DMS153 treated with DMSO at 0.1 percent for 48 hours (cell line): ENCODE measurements around the gene TSPAN32.
"Not testable (repeated sequence)": the region's sequence is repeated elsewhere in the genome, so short reads cannot be mapped to it uniquely, and the experiment has no call there.

ENCODE experiments used
- DNase-seq: peaks from one replicate; lab custom pipeline; 2025; ENCODE audit not compliant: unreplicated experiment; lab: John Stamatoyannopoulos, UW

Gene TSPAN32

DNA sequence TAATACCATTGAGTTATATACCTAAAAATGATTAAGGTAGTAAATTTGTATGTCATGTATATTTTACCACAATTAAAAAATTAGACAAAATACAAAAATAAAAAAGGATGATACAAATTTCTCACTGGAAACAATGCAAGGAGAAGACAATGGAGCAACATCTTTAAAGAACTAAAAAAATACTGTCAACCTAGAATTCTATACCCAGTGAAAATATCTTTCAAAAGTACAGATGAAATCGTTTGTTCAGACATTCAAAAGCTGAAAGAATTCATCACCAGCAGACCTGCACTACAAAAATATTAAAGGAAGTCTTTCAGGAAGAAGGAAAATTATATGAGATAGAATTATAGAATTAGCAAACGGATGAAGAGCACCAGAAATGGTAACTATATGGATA lies 21.6 kb upstream of the TSPAN32 start:
- DNase-seq, result no peak

DNA sequence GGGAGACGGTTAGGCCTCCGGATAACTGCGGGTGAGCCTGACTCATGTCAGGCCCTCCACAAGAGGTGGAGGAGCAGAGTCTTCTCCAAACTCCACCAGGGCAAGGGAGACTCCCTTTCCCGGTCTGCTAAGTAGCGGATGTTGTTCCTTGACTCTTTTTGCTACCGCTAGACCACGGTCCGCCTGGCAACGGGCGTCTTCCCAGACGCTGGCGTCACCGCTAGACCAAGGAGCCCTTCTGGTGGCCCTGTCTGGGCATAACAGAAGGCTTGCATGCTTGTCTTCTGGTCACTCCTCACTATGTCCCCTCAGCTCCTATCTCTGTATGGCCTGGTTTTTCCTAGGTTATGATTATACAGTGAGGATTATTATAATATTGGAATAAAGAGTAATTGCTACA lies 15.5 kb upstream of the TSPAN32 start:
- not testable (repeated sequence) for DNase-seq

DNA sequence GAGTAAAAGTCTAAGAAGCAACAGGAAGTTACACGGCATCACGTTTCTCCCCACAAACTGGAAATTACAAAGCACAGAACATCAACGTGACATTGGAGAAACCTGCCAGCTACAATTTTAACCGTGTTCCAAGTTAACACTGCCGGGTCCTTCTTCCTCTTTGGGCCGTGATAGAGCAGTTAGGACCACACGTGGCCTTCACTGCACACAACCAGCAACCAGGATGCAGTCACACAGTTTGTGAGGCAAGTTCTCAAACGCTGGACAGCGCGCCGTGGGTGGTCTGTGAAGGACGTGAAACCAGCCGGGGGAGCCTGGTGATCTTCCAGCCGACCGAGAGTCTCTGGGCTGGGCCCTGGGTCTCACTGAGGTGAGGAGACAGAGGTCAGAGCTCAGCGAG lies 14.7 kb upstream of the TSPAN32 start:
- no peak for DNase-seq

DNA sequence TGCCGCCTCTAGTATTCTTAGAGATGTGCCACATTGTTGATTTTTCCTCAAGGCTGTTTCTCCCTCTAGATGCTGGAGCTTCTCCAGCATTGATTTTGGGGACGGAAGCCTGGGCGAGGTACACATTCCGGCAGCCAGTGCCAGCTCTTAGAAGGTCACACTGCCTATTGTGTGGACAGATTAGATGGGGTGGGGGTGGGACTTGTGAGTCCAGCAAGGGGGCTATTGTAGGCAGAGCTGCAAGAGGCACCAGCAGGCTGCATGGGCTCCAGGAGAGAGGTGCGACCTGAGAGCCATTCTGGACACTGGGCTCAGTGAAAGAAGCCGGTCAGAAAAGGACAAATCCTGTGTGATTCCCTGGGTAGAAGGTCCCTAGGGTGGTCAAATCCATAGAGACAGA lies 12.5 kb upstream of the TSPAN32 start:
- DNase-seq, result no peak

DNA sequence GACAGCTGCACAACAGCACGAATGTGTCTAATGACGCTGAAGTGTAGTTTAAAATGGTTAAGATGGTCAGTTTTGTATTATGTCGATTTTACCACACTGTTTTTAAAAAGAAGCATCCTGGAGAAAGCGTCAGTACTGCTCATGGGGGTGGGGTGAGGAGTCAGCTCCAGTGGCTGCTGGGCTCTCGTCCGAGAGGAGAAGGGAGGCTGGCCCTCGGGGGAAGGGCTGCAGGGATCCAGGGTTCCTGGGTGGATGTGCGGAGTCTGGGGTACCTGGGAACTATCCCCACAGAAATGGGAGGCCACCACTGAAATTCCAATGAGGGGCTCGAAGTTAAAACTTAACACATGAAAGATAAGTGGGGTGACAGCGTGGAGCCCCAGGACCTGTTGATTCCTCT lies 12.0 kb upstream of the TSPAN32 start:
- no peak for DNase-seq

GRCh38 chr11:2290351-2290841 lies 11.4 kb upstream of the TSPAN32 start:
- no peak for DNase-seq

- DNase-seq, result no peak
Observed at GRCh38 chr11:2293531-2293971, 8.3 kb upstream of the TSPAN32 start.

GRCh38 chr11:2293984-2294925 lies 7.6 kb upstream of the TSPAN32 start:
- no peak for DNase-seq

DNA sequence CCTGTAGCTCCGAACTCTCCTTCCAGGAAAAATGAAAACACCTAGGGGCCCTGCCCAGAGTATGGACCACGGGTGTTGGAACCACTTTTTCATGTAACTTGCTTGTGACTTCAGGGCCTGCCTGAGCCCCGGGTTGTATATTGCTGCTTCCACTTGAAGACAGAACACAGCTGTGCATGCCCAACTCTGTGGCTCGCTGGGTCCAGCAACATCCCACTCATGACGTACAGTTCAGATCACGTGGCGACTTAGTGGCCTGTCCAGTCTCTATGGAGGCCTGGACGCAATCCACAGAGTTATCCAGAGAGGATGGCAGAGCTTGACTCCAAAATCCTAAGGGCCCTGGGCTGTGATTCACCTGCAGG lies 6.9 kb upstream of the TSPAN32 start:
- no peak for DNase-seq

GRCh38 chr11:2295971-2296912 lies 5.6 kb upstream of the TSPAN32 start:
- no peak for DNase-seq

GRCh38 chr11:2296913-2297622 lies 4.7 kb upstream of the TSPAN32 start:
- no peak for DNase-seq

- no peak for DNase-seq
Observed at GRCh38 chr11:2297623-2298030, 4.2 kb upstream of the TSPAN32 start.

DNA sequence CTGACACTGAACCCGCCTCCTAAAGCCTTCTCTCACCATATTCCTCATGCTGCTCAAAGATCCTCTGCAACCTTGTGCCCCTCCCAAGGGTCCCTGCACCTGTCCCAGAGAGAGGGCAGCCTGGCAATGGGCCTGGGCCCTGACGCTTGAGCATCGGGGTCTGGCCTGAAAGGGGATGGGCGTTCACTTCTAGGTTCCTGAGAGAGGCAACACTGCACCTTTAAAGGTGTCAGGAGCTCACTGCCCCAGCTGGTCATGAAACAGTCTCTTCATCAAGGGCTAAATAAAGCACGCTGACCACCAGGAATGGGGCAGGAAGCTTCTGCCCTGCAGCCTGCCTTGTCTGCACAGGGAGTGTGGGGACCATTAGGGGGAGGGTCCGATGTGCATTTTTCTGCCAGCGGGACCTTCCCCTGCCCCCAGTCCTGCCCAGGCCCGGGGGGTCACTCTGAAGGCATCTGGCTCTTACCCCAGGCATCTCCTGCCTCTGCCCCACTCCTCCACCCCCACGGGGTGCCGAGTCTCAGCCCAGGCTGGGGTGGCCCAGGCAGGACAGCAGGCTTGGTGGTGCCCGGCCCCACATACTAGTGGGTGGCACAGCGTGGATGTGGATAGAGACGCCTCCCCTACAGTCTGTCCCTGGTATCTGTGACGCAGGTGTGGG lies 3.5 kb upstream of the TSPAN32 start:
- DNase-seq, result no peak

GRCh38 chr11:2298795-2299761 lies 2.7 kb upstream of the TSPAN32 start:
- DNase-seq, result peak; percentile 24

GRCh38 chr11:2299773-2300172 lies 2.0 kb upstream of the TSPAN32 start:
- no peak for DNase-seq

GRCh38 chr11:2300290-2300935 lies 1.4 kb upstream of the TSPAN32 start:
- DNase-seq, result no peak

DNA sequence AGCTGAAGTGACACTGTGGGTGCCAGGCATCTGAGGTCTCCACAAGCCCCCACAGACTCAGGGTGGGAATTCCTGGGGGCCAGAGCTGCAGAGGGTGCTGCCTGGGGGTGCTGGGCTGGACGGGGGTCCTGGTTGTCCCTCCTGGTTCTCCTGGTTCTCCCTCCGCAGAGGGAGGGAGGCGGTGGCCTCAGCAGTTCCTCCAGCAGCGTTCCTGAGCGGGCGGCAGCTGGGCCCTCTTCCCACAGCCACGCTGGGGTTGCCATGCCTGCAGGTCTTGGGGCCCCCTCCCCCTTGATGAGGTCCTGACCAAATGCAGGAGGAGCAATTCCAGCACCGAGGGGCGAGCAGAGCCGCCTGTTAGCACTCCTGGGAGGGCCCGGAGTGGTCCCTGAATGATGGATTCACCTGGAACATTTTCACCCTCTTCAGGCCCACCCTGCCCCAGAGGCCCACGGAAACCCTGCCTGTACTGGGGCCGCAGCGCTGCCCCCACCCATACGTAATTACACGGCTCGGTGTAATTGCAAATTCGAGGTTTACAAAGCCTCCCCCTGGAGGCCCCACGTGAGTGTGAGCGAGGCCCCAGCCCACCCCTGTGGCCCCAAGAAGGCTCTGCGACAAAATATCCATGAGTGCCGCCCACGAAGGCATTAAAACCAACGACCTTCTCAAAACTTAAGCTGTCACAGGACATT lies 730 bp upstream of the TSPAN32 start:
- no peak for DNase-seq

DNA sequence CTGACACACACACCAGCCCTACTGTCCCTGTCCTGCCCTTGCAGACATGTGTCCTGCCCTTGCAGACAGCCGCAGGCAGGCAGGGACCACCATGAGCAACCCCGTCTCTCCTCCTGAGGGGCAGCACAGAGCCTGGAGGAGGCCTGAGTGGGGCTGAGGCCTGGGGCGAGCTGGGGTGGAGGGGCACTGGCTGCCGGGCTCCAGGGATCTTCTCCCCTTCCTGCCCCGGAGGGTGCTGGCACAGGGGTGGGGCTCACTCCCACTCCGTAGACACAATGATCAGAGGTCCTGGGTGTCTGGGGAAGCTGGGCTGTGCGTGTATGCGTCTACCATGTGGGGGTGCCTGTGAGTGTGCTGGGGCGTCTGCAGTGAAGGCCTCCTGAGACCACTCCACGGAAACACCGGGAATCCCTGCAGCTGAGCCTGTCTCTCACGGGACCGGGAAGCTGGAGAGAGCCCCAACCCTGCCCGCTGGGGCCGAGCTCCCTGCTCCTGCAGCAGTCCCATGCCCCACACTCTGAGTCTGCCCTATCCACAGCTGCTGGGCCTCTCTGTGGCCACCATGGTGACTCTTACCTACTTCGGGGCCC lies 588 bp downstream of the TSPAN32 start:
- no peak for DNase-seq
